BLaER1 (cell line): ENCODE results near the gene WHRN.

Experiments used
- H3K27ac ChIP-seq: shearing (Covaris generic); formaldehyde crosslinking; 2 replicates; pipeline ENCODE4 v1.8.1; 2022
- H3K27me3 ChIP-seq: shearing (Covaris generic); formaldehyde crosslinking; 2 replicates; pipeline ENCODE4 v1.8.1; 2022
- H3K36me3 ChIP-seq: shearing (Covaris generic); formaldehyde crosslinking; 2 replicates; pipeline ENCODE4 v1.8.1; 2022
- H3K4me1 ChIP-seq: shearing (Covaris generic); formaldehyde crosslinking; 2 replicates; pipeline ENCODE4 v1.8.1; 2022
- H3K4me2 ChIP-seq: shearing (Covaris generic); formaldehyde crosslinking; 2 replicates; pipeline ENCODE4 v1.8.1; 2022
- H3K4me3 ChIP-seq: shearing (Covaris generic); formaldehyde crosslinking; 2 replicates; pipeline ENCODE4 v1.8.1; 2022
- H3K9ac ChIP-seq: shearing (Covaris generic); formaldehyde crosslinking; 2 replicates; pipeline ENCODE4 v1.8.1; 2022
- H3K9me3 ChIP-seq: shearing (Covaris generic); formaldehyde crosslinking; 2 replicates; pipeline ENCODE4 v1.8.1; 2022
- H4K20me1 ChIP-seq: shearing (Covaris generic); formaldehyde crosslinking; 2 replicates; pipeline ENCODE4 v1.8.1; 2022
- Cebpa-rat ChIP-seq: shearing (Covaris generic); IDR thresholded peaks from 2 replicates; pipeline ENCODE4 v1.8.1; 2022

The WHRN gene

DNA sequence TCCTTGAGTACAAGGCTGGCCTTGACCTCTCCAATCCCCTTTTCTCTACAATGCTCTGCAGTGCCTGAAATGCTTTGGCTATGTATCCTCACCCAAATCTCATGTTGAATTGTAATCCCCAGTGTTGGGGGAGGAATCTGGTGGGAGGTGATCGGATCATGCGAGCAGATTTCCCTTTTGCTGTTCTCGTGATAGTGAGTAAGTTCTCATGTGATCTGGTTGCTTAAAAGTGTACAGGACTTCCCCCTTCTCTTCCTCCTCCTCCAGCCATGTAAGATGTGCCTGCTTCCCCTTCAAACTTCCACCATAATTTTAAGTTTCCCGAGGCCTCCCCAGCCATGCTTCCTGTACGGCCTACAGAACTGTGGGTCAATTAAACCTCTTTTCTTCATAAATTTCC is 89.0 kb downstream of the WHRN start:
- no peak for TF ChIP-seq Cebpa-rat
- Histone ChIP-seq H3K4me3 (no peak overlapping the region), H3K9ac (no peak overlapping the region), H3K36me3 (no peaks in the 10 kb centered on the region), H3K4me2 (no peak overlapping the region), H4K20me1 (no peaks in the 10 kb centered on the region), H3K27me3 (no peaks in the 10 kb centered on the region), H3K27ac (no peak overlapping the region), H3K9me3 (no peaks in the 10 kb centered on the region), H3K4me1 (peaks cover 12% of the 10 kb centered on the region)

DNA sequence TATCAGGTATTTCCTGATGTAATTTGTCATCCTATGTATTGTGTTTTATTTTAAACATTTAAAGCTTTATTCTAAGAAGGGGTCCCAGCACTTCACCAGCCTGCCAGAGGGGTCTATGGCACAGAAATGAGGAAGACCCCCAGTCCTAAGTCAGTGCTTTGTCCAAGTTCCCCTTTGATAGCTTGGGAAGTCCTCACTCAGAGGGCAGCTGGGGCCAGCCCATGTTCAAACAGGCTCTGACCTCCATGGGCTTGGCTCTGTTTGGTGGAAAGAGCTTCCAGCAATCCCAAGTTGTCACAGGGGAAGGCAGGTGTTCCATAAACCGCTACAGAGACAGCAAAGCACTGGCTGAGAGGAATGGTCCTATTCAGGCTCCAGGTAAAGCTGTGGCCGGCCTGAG is 90.9 kb downstream of the WHRN start:
- no peak for TF ChIP-seq Cebpa-rat
- H3K27ac ChIP-seq: no peak overlapping the region
- no peaks in the 10 kb centered on the region for H4K20me1 ChIP-seq
- H3K36me3 ChIP-seq: no peaks in the 10 kb centered on the region
- no peaks in the 10 kb centered on the region for H3K9me3 ChIP-seq
- peaks cover 15% of the 10 kb centered on the region for H3K4me1 ChIP-seq
- H3K4me2 ChIP-seq: peak overlapping the region; percentile 42
- H3K9ac ChIP-seq: no peak overlapping the region
- H3K27me3 ChIP-seq: no peaks in the 10 kb centered on the region
- H3K4me3 ChIP-seq: no peak overlapping the region

DNA sequence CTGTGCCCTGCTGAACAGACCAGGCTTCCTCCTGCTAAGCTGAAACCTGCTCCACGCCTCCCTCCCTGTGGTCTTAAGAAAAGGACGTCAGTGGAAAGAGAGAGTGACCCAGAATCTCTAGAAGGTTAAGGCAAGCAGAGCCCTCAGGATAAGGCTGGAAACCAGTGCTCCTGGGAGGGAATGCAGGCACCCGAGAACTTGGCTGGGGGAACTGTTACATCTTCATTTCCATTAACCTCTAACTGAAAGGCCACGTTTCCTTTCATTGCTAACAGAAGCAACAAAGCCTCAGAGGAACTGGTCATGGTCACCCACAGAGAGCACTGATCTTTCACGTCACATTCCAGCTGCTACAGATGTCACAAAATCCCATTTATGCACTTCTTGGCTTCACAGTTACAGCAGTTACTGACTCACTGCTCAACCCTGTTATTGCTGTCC is 91.4 kb downstream of the WHRN start:
- TF ChIP-seq Cebpa-rat: no peak

DNA sequence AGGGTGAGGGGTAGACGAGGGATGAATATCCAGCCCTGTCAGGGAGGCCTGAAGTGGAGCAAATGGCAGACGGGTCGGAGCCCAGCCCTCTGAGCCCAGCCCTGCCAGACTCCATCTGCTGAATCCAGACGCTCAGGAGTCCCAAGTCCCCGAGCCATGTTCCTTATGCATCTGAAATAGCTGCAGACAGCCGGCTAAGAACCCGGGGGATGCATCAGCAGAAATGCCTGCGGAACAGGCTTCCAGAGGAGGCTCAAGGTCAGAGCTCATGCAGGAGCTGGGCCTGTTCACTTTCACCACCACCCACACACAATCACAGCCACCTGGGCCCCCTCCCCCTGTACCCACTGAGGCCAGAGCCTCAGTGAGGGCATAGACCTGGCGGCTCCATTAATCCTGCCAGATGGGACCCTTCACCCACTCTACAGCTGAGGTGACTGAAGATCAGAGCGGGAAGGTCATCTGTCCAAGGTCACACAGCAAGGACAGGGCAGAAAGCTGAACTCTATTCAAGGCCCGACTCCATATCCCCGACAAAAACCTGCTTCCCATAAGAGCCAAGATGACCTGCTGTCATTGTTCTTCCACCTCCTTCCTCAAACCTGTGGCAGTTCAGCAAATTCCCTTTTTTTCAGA is 93.1 kb downstream of the WHRN start:
- no peak overlapping the region for H3K4me3 ChIP-seq
- no peaks in the 10 kb centered on the region for H3K9me3 ChIP-seq
- no peak overlapping the region for H3K27ac ChIP-seq
- no peak overlapping the region for H3K9ac ChIP-seq
- peaks cover 20% of the 10 kb centered on the region for H3K4me1 ChIP-seq
- TF ChIP-seq Cebpa-rat: no peak
- H3K36me3 ChIP-seq: no peaks in the 10 kb centered on the region
- H3K27me3 ChIP-seq: no peaks in the 10 kb centered on the region
- H4K20me1 ChIP-seq: no peaks in the 10 kb centered on the region
- H3K4me2 ChIP-seq: no peak overlapping the region

More for the DNA sequence above, 91.4 kb downstream of the WHRN start:
- Histone ChIP-seq H3K36me3 (no peaks in the 10 kb centered on the region), H3K9me3 (no peaks in the 10 kb centered on the region), H3K27ac (peak overlapping the region; percentile 23; the same call in 1 of the 2 replicates), H4K20me1 (no peaks in the 10 kb centered on the region), H3K4me3 (no peak overlapping the region), H3K4me1 (peaks cover 20% of the 10 kb centered on the region), H3K4me2 (peak overlapping the region; percentile 42), H3K27me3 (no peaks in the 10 kb centered on the region), H3K9ac (no peak overlapping the region)

DNA sequence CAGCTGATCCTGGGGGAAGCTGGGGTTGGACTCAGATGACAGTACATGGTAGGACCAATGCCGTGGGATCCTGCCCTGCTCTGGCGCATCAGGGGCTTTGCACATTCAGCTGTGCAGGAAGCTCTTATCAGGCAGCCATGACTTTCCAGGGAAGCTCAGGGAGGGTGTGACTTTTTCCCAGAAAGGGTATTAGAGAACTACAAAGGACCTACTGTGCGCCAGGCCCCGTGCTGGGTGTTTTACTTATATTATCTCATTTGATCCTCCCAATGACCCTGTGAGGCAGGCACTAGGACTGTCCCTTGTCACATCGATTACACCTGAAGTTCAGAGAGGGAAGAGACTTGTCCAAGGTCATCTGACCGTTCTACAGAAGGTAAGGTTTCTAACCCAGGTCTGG is 93.8 kb downstream of the WHRN start:
- H3K27me3 ChIP-seq: no peaks in the 10 kb centered on the region
- no peaks in the 10 kb centered on the region for H3K9me3 ChIP-seq
- peaks cover 28% of the 10 kb centered on the region for H3K4me1 ChIP-seq
- no peak overlapping the region for H3K27ac ChIP-seq
- no peaks in the 10 kb centered on the region for H3K36me3 ChIP-seq
- no peaks in the 10 kb centered on the region for H4K20me1 ChIP-seq
- no peak for TF ChIP-seq Cebpa-rat
- H3K4me3 ChIP-seq: no peak overlapping the region
- H3K4me2 ChIP-seq: no peak overlapping the region
- H3K9ac ChIP-seq: no peak overlapping the region

DNA sequence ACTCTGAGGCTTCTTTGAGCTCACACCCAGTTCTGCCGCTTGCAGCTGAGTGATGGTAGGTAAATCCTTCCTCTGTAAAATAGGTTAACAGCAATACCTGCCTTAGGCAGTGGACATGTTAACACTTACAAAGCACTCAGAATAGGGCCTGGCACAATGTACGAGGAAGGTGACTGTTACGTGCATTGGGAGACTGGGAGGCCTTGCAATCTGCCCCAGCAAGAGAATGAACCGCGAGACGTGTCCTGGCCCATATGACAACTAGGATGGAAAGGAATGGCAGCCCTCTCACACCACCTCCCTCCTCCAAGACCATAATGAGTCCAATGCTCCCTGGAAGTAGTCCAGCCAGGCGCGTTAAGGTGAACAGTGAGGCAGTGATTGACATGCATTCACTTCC is 94.4 kb downstream of the WHRN start:
- Histone ChIP-seq H3K4me3 (no peak overlapping the region), H3K9ac (no peak overlapping the region), H3K27me3 (no peaks in the 10 kb centered on the region), H3K36me3 (no peaks in the 10 kb centered on the region), H3K4me1 (peaks cover 31% of the 10 kb centered on the region), H3K27ac (no peak overlapping the region), H3K9me3 (no peaks in the 10 kb centered on the region), H4K20me1 (no peaks in the 10 kb centered on the region), H3K4me2 (no peak overlapping the region)
- no peak for TF ChIP-seq Cebpa-rat

DNA sequence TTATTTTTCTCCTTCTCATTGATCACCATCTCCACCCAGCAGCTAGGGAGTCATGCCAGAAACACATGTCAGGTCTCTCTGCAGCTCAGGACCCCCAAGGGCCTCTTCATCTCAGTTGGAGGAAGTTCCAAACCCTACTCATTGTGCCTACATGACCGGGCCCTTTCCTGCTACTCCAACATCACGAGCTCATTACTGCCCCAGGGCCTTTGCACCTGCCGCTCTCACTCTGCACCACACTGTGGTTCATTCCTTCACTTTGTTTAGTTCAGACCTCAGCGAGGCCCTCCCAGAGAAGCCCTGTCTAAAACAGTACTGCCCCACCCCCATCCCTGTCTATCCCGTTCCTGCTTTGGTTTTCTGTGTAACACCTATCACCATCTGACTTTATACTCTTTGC is 95.4 kb downstream of the WHRN start:
- no peak overlapping the region for H3K27ac ChIP-seq
- H3K36me3 ChIP-seq: no peaks in the 10 kb centered on the region
- no peak for TF ChIP-seq Cebpa-rat

DNA sequence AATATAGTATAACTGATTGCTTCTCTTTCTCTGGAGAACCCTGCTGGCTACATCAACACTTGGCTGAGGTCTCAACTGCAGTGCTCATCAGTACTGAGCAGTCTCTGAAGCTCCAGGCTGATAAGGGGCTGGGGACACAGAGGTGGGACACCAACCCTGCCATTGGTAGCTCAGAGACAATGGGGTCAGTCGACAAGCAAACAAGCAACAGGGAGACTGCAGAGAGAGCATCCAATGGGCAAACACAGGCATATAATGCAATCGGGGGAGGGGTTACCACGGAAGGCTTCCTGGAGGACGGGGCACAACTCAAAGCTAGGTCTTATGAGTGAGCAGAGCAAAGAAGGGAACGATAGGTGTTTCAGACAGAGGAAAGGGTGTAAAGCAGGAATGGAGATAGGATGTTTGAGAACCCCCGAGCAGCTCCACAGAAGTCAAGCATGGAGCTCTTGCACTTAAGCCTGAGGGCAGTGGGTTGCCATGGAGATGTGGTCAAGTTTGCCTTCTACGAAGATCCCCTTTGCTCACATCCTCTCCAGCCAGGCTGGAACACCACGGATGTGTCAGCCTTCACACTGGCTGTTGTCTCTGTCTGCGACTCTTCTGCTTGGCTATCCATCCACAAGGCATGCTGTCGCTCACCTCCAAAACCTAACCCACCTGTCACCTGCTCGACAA is 96.0 kb downstream of the WHRN start:
- Histone ChIP-seq H3K36me3 (no peaks in the 10 kb centered on the region), H3K9me3 (no peaks in the 10 kb centered on the region), H3K27me3 (no peaks in the 10 kb centered on the region), H3K27ac (no peak overlapping the region), H3K4me2 (no peak overlapping the region), H3K4me3 (no peak overlapping the region), H4K20me1 (no peaks in the 10 kb centered on the region), H3K9ac (no peak overlapping the region), H3K4me1 (peaks cover 28% of the 10 kb centered on the region)
- no peak for TF ChIP-seq Cebpa-rat

More for the DNA sequence above, 95.4 kb downstream of the WHRN start:
- Histone ChIP-seq H3K27me3 (no peaks in the 10 kb centered on the region), H4K20me1 (no peaks in the 10 kb centered on the region), H3K9ac (no peak overlapping the region), H3K4me2 (no peak overlapping the region), H3K4me3 (no peak overlapping the region), H3K9me3 (no peaks in the 10 kb centered on the region), H3K4me1 (peaks cover 31% of the 10 kb centered on the region)

DNA sequence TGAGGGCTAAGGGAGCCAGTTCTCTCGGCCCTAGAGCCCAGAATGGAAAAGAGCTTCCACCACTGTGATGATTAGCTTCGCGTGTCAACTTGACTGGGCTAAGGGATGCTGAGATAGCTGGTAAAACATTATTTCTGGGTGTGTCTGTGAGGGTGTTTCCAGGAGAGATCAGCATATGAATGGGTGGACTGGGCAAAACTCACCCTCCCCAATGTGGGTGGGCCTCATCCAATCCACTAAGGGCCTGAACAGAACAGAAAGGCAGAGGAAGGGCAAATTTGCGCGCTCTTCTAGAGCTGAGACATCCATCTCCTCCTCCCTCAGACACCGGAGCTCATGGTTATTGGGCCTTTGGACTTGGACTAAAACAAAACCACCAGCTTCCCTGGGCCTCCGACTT is 96.6 kb downstream of the WHRN start:
- H3K9me3 ChIP-seq: no peaks in the 10 kb centered on the region
- no peak overlapping the region for H3K4me2 ChIP-seq
- no peak overlapping the region for H3K27ac ChIP-seq
- H3K27me3 ChIP-seq: no peaks in the 10 kb centered on the region
- H3K4me3 ChIP-seq: no peak overlapping the region
- peaks cover 22% of the 10 kb centered on the region for H3K4me1 ChIP-seq
- H3K36me3 ChIP-seq: no peaks in the 10 kb centered on the region
- H3K9ac ChIP-seq: no peak overlapping the region
- no peaks in the 10 kb centered on the region for H4K20me1 ChIP-seq
- TF ChIP-seq Cebpa-rat: no peak

DNA sequence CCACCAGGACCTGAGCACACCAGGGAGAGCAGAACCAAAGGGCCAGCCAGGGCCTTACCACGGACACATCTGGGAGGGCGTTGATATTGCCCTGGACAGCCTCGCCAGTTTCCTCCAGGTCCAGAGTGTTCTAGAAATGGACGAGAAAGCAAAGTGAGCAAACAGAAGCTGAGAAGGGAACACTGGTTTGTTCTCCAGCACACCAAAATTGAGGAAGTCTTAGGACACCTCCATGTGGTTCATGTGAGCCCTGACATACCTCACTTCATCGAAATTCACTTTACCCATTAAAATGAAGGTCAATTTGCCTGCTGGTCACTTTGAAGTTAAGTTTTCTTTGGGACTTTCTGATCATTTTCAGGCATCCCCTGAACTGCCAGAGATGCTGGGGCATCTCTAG is 97.4 kb downstream of the WHRN start:
- Histone ChIP-seq H3K4me2 (no peak overlapping the region), H3K9me3 (no peaks in the 10 kb centered on the region), H3K27me3 (no peaks in the 10 kb centered on the region), H3K4me1 (peaks cover 18% of the 10 kb centered on the region), H3K36me3 (no peaks in the 10 kb centered on the region), H3K4me3 (no peak overlapping the region), H3K27ac (no peak overlapping the region), H4K20me1 (no peaks in the 10 kb centered on the region), H3K9ac (no peak overlapping the region)
- TF ChIP-seq Cebpa-rat: no peak
